ENCODE results near the gene ZNF417. TPM values are rescaled to one million over a fixed set of nuclear protein-coding genes. Genes with fewer than 3 reads are reported as not detected.

The ZNF417 gene
- total and polyA plus RNA-seq, 2 donors (not counting 3 experiments of a cell fraction or from before 2014, with no cell fraction given): 3.1 to 17.8 TPM

- peaks cover 19% of the 10 kb centered on the region for H3K9me3 ChIP-seq (replicated peaks; ENCODE audit: control insufficient read depth, insufficient read depth, low read length)
These were observed 25.2 kb upstream of the ZNF417 start for GRCh38 chr19:57941593-57941992.

More at GRCh38 chr19:57941593-57941992, 25.2 kb upstream of the ZNF417 start:
- intact Hi-C loops (cut with micrococcal nuclease): loop anchor here (10.0 kb wide), 1 partner anchor 213 kb away; the partner anchor contains the start of gene ZNF329
- Histone ChIP-seq H3K9me1 (replicated peaks; ENCODE audit: control insufficient read depth, extremely low read depth, insufficient read depth, low read length) (no peaks in the 10 kb centered on the region), H3K4me2 (ENCODE audit: insufficient read depth, low read length) (no peak overlapping the region), H3K27ac (ENCODE audit: insufficient read depth, low read depth, low read length) (no peak overlapping the region), H3K9ac (replicated peaks; ENCODE audit: extremely low read depth, insufficient read depth, low read length) (no peak overlapping the region), H3K4me1 (ENCODE audit: control insufficient read depth, extremely low read depth, insufficient read depth, low read length) (peaks cover 1% of the 10 kb centered on the region), H4K20me1 (replicated peaks; ENCODE audit: control insufficient read depth, extremely low read depth, insufficient read depth, low read length) (peaks cover 2% of the 10 kb centered on the region), H3K27me3 (ENCODE audit: control insufficient read depth in 2 of 2, insufficient read depth in 2 of 2, low read length in 2 of 2) (no peaks in the 10 kb centered on the region), H3K36me3 (ENCODE audit: control insufficient read depth in 2 of 2, extremely low read depth in 1 of 2, insufficient read depth in 2 of 2, low read length in 2 of 2) (peaks cover 0 to 18% of the 10 kb centered on the region in 2 experiments), H2AFZ (ENCODE audit: low read depth, low read length) (no peak overlapping the region), H3K4me3 (replicated peaks in 1 of 3; ENCODE audit: insufficient read depth in 1 of 3, low read depth in 1 of 3, low read length in 3 of 3) (no peak overlapping the region), H3K79me2 (ENCODE audit: control insufficient read depth, insufficient read depth, low read length) (no peaks in the 10 kb centered on the region)
- CTCF ChIA-PET: no interaction called here
- no peak for FAIRE-seq
- POLR2A ChIA-PET: no interaction called here
- dilution Hi-C loops (cut with MboI; ENCODE audit: extremely low pct_ligation_motif_present, low sequenced_read_pairs): no loop called here
- TF ChIP-seq POLR2A (IDR thresholded peaks at IDR 0.05; ENCODE audit: low read depth, low read length): no peak
- no peak for TF ChIP-seq MYC (IDR thresholded peaks at IDR 0.05; ENCODE audit: low read depth, low read length)
- no peak for TF ChIP-seq FOS (IDR thresholded peaks at IDR 0.05; ENCODE audit: borderline replicate concordance, insufficient read depth, low read length)
- no peak for TF ChIP-seq POLR2AphosphoS5 (IDR thresholded peaks at IDR 0.05; ENCODE audit: insufficient read depth, low read depth, low read length)
- no peak for TF ChIP-seq MAX (IDR thresholded peaks at IDR 0.05; ENCODE audit: insufficient read depth, insufficient read length)
- no peak for TF ChIP-seq CTCF (IDR thresholded peaks at IDR 0.05; ENCODE audit: extremely low read depth in 1 of 2, insufficient read depth in 1 of 2, low read depth in 1 of 2, low read length in 2 of 2)
- no peak for TF ChIP-seq GATA2 (IDR thresholded peaks at IDR 0.05; ENCODE audit: insufficient read depth, insufficient read length, low read depth, low read length)
- TF ChIP-seq JUN (IDR thresholded peaks at IDR 0.05; ENCODE audit: borderline replicate concordance, insufficient read depth, insufficient read length, low read depth): no peak
- no peak for TF ChIP-seq EZH2 (IDR thresholded peaks at IDR 0.05; ENCODE audit: borderline replicate concordance, low read depth, low read length, severe bottlenecking)
- no peak for DNase-seq (ENCODE audit: low read depth, low spot score)
- BruUV-seq (replicated peaks): no TSS peak

Data from endothelial cell of umbilical vein (primary cell).